Measurements from ENCODE around the gene SUMO2. TPM values are rescaled to one million over a fixed set of nuclear protein-coding genes. Genes with fewer than 3 reads are reported as not detected.

SUMO2 gene
- total RNA-seq (2011; cell fraction: chromatin; rRNA removed; ENCODE audit: low replicate concordance), result 15.8 and 22.4 TPM in 2 replicates
- total RNA-seq (2011; cell fraction: nucleolus; rRNA removed), result 14.9 and 18.3 TPM in 2 replicates
- 30.7 and 43.9 TPM in 2 replicates for total RNA-seq (2011; cell fraction: nucleoplasm; rRNA removed)
- 170 and 203 TPM in 2 replicates for total RNA-seq (2014; rRNA removed)
- 379 and 441 TPM in 2 replicates for total RNA-seq (2014; rRNA removed; fragmentation: Illumina TruSeq; extraction: Trizol)
- total RNA-seq (2015; rRNA removed; fragmentation: Illumina TruSeq; extraction: Trizol), result 361 and 419 TPM in 2 replicates
- total RNA-seq (2021), result 511 and 520 TPM in 2 replicates
- polyA plus RNA-seq (2011; rRNA removed), result 414 and 505 TPM in 2 replicates
- 43.5 and 104 TPM in 2 replicates for polyA plus RNA-seq (2011; cell fraction: cytosol; rRNA removed)
- 60.3 and 118 TPM in 2 replicates for polyA plus RNA-seq (2011; cell fraction: nucleus; rRNA removed)
- 290 and 393 TPM in 2 replicates for polyA plus RNA-seq (2012)
- polyA plus RNA-seq (2014; fragmentation: Illumina TruSeq; extraction: Trizol), result 233 and 262 TPM in 2 replicates
- polyA plus RNA-seq (2014; fragmentation: Nextera tagmentation; extraction: Ambion mirVana), result 100 to 1,000 TPM; 570 to 733 TPM
- 157 and 222 TPM in 2 replicates for polyA plus RNA-seq (2014; rRNA removed)
- 133 and 157 TPM in 2 replicates for polyA minus RNA-seq (2011; rRNA and poly(A)+ RNA removed)
- 208 and 214 TPM in 2 replicates for polyA minus RNA-seq (2011; cell fraction: cytosol; rRNA and poly(A)+ RNA removed)
- polyA minus RNA-seq (2011; cell fraction: nucleus; rRNA and poly(A)+ RNA removed), result 9.2 and 28.8 TPM in 2 replicates
- percentile 90 among the genes with signal in this experiment for Bru-seq, nascent RNA
- percentile 92 among the genes with signal in this experiment for BruChase-seq, experiment 1, labeled RNA remaining after a 2-hour chase
- BruChase-seq, experiment 2, labeled RNA remaining after a 6-hour chase, result percentile 94 among the genes with signal in this experiment
- long read RNA-seq, experiment 1, transcript SUMO2-202 (4 exons, 3,190 nt), result major isoform, 461 of 649 reads
- long read RNA-seq, experiment 1, transcript SUMO2-203 (4 exons, 490 nt), result minor isoform, 21 of 649 reads
- long read RNA-seq, experiment 1, partial matches to known transcripts, result 158 of 649 reads
- long read RNA-seq, experiment 1, other reads (novel, unspliced or antisense), result 7 of 649 reads
- long read RNA-seq, experiment 2, transcript SUMO2-202 (4 exons, 3,190 nt), result major isoform, 220 of 297 reads
- long read RNA-seq, experiment 2, transcript SUMO2-203 (4 exons, 490 nt), result minor isoform, 8 of 297 reads
- long read RNA-seq, experiment 2, partial matches to known transcripts, result 15 of 297 reads
- long read RNA-seq, experiment 2, other reads (novel, unspliced or antisense), result 54 of 297 reads
- long read RNA-seq, experiment 3, transcript SUMO2-202 (4 exons, 3,190 nt), result major isoform, 479 of 508 reads
- long read RNA-seq, experiment 3, transcript SUMO2-203 (4 exons, 490 nt), result minor isoform, 10 of 508 reads
- long read RNA-seq, experiment 3, partial matches to known transcripts, result 0 of 508 reads
- long read RNA-seq, experiment 3, other reads (novel, unspliced or antisense), result 15 of 508 reads

DNA sequence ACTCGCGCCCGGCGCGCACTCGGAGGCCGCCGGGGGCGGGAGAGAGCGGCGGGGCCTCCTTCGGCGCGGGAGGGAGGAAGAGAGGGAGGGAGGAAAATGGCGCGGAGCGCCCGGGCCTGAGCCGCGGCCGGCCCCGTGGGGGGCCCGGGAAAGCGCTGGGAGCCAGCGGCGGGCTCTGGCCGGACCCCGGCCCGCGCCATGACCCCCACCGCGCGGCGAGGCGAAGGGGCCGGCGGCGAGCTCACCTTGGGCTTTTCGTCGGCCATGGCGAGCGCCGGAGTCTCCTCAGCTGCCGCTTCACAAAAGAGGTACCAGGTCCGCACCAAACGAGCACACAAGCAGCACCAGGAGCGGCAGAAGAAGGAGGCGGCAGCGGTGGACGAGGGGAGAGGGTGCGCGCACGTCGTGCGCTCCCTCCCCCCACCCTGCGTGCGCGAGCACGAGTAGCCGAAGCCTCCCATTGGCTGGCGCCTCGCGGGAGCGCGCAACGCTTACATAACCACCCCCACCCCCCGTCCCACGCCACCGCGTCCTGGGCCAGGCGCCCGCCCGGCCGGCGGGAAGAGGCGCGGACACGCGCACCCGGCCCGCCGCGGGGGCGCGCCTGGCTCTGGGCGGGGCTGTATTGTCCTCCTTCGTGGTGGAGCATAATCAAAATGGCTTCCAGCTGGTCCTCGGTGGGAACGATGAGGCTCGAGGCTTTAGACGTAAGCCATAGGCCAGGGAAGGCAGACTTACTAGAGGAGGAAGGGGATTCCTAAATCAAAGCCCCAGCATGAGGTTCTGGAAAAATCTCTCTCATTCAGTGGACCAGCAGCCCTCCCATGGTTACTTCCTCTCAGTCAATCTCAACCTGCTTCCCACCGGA lies at the start of gene SUMO2:
SUMO2 (minus strand) TSS at position 391 of the 868 bp plus-strand sequence; CDS start at position 266, 125 bp downstream.
- CTCF ChIA-PET (ENCODE audit: low intra/inter-chr PET ratio), result no interaction called here
- Histone ChIP-seq H3K9me1 (ENCODE audit: control insufficient read depth, insufficient read depth, low read length) (no peaks in the 10 kb centered on the region), H4K20me1 (replicated peaks; ENCODE audit: control insufficient read depth, insufficient read depth, low read length) (no peaks in the 10 kb centered on the region), H3K27ac (ENCODE audit: extremely low read depth, low read depth, low read length) (peak within 1 kb of the TSS; percentile 100), H3K9me3 (replicated peaks; ENCODE audit: control insufficient read depth, insufficient read depth, low read depth, low read length) (no peaks in the 10 kb centered on the region), H3K9ac (ENCODE audit: insufficient read depth in 1 of 2, low read depth in 2 of 2, low read length in 2 of 2) (peak within 1 kb of the TSS; percentile 94 to 99), H3K4me2 (ENCODE audit: insufficient read depth, low read length) (peak within 1 kb of the TSS; percentile 86), H3K79me2 (ENCODE audit: control insufficient read depth, insufficient read depth, low read length) (peaks cover 58% of the 10 kb centered on the region), H3K4me3 (peak within 1 kb of the TSS; percentile 100), H2AFZ (ENCODE audit: low read depth, low read length) (peak within 1 kb of the TSS; percentile 96), H3K27me3 (ENCODE audit: control insufficient read depth in 2 of 2, insufficient read depth in 2 of 2, low read length in 2 of 2) (no peaks in the 10 kb centered on the region), H3K4me1 (replicated peaks in 1 of 2; ENCODE audit: control insufficient read depth in 2 of 2, insufficient read depth in 2 of 2, low read length in 2 of 2) (peaks cover 18 to 26% of the 10 kb centered on the region in 2 experiments; a peak in 4 of 5 replicates), H3K36me3 (ENCODE audit: control insufficient read depth, insufficient read depth, low read length) (peaks cover 33% of the 10 kb centered on the region)
- peak; percentile 84 for FAIRE-seq
- under 1% methylated on average over 49 of the region's 92 CpGs for WGBS (ENCODE audit: insufficient coverage, low coverage, missing lambda C conversion rate)
- in situ Hi-C loops (cut with MboI) (no loop called here), intact Hi-C loops (cut with micrococcal nuclease) (loop anchor here (5.0 kb wide), 1 partner anchor 51 kb away; the partner anchor contains the start of gene NT5C)
- DNase-seq (ENCODE audit: extremely low read depth in 1 of 4, low spot score in 3 of 4), result peak; percentile 98 to 99 (median 99)
- peak; percentile 92 for ATAC-seq
- POLR2A ChIA-PET, result interaction anchor here (0.6 to 2.2 kb wide), 19 partner anchors 8 to 185 kb away, joined by 3 to 17 read pairs (median 4); partner anchors contain the start of genes GGA3, JPT1, MIF4GD and NUP85
- BruUV-seq (replicated peaks), result no TSS peak
- TF ChIP-seq YBX1 (IDR thresholded peaks at IDR 0.05), result no peak
- TF ChIP-seq RBM17 (IDR thresholded peaks at IDR 0.05; ENCODE audit: borderline replicate concordance, low read depth, low read length), result no peak
- no peak for TF ChIP-seq NCOA2 (IDR thresholded peaks at IDR 0.05; ENCODE audit: partially characterized antibody in 2 of 2)
- TF ChIP-seq POU5F1 (IDR thresholded peaks at IDR 0.05; ENCODE audit: borderline replicate concordance, low read depth, low read length, partially characterized antibody), result no peak
- TF ChIP-seq, protein P1, sequence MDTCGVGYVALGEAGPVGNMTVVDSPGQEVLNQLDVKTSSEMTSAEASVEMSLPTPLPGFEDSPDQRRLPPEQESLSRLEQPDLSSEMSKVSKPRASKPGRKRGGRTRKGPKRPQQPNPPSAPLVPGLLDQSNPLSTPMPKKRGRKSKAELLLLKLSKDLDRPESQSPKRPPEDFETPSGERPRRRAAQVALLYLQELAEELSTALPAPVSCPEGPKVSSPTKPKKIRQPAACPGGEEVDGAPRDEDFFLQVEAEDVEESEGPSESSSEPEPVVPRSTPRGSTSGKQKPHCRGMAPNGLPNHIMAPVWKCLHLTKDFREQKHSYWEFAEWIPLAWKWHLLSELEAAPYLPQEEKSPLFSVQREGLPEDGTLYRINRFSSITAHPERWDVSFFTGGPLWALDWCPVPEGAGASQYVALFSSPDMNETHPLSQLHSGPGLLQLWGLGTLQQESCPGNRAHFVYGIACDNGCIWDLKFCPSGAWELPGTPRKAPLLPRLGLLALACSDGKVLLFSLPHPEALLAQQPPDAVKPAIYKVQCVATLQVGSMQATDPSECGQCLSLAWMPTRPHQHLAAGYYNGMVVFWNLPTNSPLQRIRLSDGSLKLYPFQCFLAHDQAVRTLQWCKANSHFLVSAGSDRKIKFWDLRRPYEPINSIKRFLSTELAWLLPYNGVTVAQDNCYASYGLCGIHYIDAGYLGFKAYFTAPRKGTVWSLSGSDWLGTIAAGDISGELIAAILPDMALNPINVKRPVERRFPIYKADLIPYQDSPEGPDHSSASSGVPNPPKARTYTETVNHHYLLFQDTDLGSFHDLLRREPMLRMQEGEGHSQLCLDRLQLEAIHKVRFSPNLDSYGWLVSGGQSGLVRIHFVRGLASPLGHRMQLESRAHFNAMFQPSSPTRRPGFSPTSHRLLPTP (IDR thresholded peaks at IDR 0.05; ENCODE audit: borderline replicate concordance, extremely low read depth, insufficient read length), result no peak
- TF ChIP-seq NEUROD1 (IDR thresholded peaks at IDR 0.05; ENCODE audit: borderline replicate concordance, low read depth, low read length, partially characterized antibody), result peak; percentile 15
- no peak for TF ChIP-seq ZNF212 (CRISPR knock-in tag; IDR thresholded peaks at IDR 0.05)
- TF ChIP-seq, protein P2, sequence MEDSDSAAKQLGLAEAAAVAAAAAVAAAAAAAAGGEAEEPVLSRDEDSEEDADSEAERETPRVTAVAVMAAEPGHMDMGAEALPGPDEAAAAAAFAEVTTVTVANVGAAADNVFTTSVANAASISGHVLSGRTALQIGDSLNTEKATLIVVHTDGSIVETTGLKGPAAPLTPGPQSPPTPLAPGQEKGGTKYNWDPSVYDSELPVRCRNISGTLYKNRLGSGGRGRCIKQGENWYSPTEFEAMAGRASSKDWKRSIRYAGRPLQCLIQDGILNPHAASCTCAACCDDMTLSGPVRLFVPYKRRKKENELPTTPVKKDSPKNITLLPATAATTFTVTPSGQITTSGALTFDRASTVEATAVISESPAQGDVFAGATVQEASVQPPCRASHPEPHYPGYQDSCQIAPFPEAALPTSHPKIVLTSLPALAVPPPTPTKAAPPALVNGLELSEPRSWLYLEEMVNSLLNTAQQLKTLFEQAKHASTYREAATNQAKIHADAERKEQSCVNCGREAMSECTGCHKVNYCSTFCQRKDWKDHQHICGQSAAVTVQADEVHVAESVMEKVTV (CRISPR knock-in tag; IDR thresholded peaks at IDR 0.05), result no peak

All from K562 (cell line).